Neural progenitor cell (in vitro differentiated cells): ENCODE measurements around the gene CCDC136. TPM values are rescaled to one million over a fixed set of nuclear protein-coding genes. Genes with fewer than 3 reads are reported as not detected.

Experiments
- DNase-seq: peaks from one replicate; pipeline ENCODE4 v3.0.0-alpha.2; 2016; ENCODE audit warnings: low spot score
- H2AFZ ChIP-seq: fragments of 200-600 bp; sonication (generic); replicated peaks from 2 replicates; pipeline ENCODE4 v1.6.1; 2016; ENCODE audit warnings: antibody characterized with exemption
- H3F3A ChIP-seq: fragments of 200-600 bp; sonication (generic); 2 replicates; pipeline ENCODE4 v1.6.1; 2016; ENCODE audit warnings: antibody characterized with exemption, low read depth
- H3K27ac ChIP-seq: fragments of 200-600 bp; sonication (generic); 2 replicates; pipeline ENCODE4 v1.5.1; 2016; ENCODE audit warnings: mild to moderate bottlenecking
- H3K27me3 ChIP-seq: fragments of 200-600 bp; sonication (generic); 2 replicates; pipeline ENCODE4 v1.6.1; 2016; ENCODE audit warnings: mild to moderate bottlenecking, moderate library complexity
- H3K36me3 ChIP-seq: fragments of 200-600 bp; sonication (generic); 2 replicates; pipeline ENCODE4 v1.5.1; 2016
- H3K4me1 ChIP-seq: fragments of 200-600 bp; sonication (generic); 2 replicates; pipeline ENCODE4 v1.6.1; 2016; ENCODE audit warnings: mixed run types
- H3K4me2 ChIP-seq: fragments of 200-600 bp; sonication (generic); 2 replicates; pipeline ENCODE4 v1.6.1; 2016
- H3K4me3 ChIP-seq: fragments of 200-600 bp; sonication (generic); 2 replicates; pipeline ENCODE4 v1.5.1; 2016
- H3K79me2 ChIP-seq: fragments of 200-600 bp; sonication (generic); 2 replicates; pipeline ENCODE4 v1.6.1; 2016; ENCODE audit warnings: low read depth
- H3K9ac ChIP-seq: fragments of 200-600 bp; sonication (generic); 2 replicates; pipeline ENCODE4 v1.6.1; 2016
- H3K9me3 ChIP-seq: fragments of 200-600 bp; sonication (generic); 2 replicates; pipeline ENCODE4 v1.5.1; 2016; ENCODE audit warnings: low read depth
- H4K20me1 ChIP-seq: fragments of 200-600 bp; sonication (generic); 2 replicates; pipeline ENCODE4 v1.6.1; 2016; ENCODE audit warnings: low read depth
- H3K27ac Mint-ChIP-seq: 3 replicates; pipeline ENCODE4 v1.8.0; 2021; ENCODE audit warnings: mixed read lengths
- H3K27me3 Mint-ChIP-seq: 2 replicates; pipeline ENCODE4 v1.8.0; 2022; ENCODE audit warnings: low read depth, mild to moderate bottlenecking, inconsistent platforms, moderate library complexity, mixed read lengths; ENCODE audit not compliant: insufficient read depth
- H3K36me3 Mint-ChIP-seq: 3 replicates; pipeline ENCODE4 v1.8.0; 2021; ENCODE audit warnings: mixed read lengths
- H3K4me1 Mint-ChIP-seq: 3 replicates; pipeline ENCODE4 v1.8.0; 2021; ENCODE audit warnings: mixed read lengths
- H3K4me3 Mint-ChIP-seq: 3 replicates; pipeline ENCODE4 v1.8.0; 2021; ENCODE audit warnings: mild to moderate bottlenecking, moderate library complexity, mixed read lengths
- H3K9me3 Mint-ChIP-seq: 3 replicates; pipeline ENCODE4 v1.8.0; 2020; ENCODE audit warnings: mixed read lengths
- CTCF ChIP-seq: fragments of 200-600 bp; sonication (generic); IDR thresholded peaks from 2 replicates; pipeline ENCODE4 v1.5.1; 2017; ENCODE audit warnings: antibody characterized with exemption, mild to moderate bottlenecking
- EZH2 ChIP-seq: fragments of 200-600 bp; sonication (generic); IDR thresholded peaks from 2 replicates; pipeline ENCODE4 v1.6.1; 2017; ENCODE audit warnings: antibody characterized with exemption, mild to moderate bottlenecking, moderate library complexity
- EZH2phosphoT487 ChIP-seq: fragments of 200-600 bp; sonication (generic); IDR thresholded peaks from 2 replicates; pipeline ENCODE4 v1.6.1; 2017; ENCODE audit warnings: antibody characterized with exemption
- total RNA-seq: library from RNA; depleted of rRNA; stranded (reverse); fragments of >200 nt; gene quantifications from 2 replicates; pipeline ENCODE4 v1.2.3, GENCODE V29; 2015; ENCODE audit warnings: low replicate concordance

The CCDC136 gene
- total RNA-seq, 1 donor from 2014 or later = 93.6 TPM

- Histone ChIP-seq H3K79me2 (no peaks in the 10 kb centered on the region), H3K27me3 (no peaks in the 10 kb centered on the region), H3F3A (peaks cover 20% of the 10 kb centered on the region), H3K4me1 (peaks cover 27% of the 10 kb centered on the region), H3K9me3 (no peaks in the 10 kb centered on the region), H3K9ac (no peak overlapping the region), H3K4me2 (no peak overlapping the region), H3K4me3 (no peak overlapping the region), H3K36me3 (no peaks in the 10 kb centered on the region), H2AFZ (no peak overlapping the region), H4K20me1 (peaks cover 17% of the 10 kb centered on the region), H3K27ac (no peak overlapping the region)
- Mint-ChIP-seq H3K9me3 (no peaks in the 10 kb centered on the region), H3K27ac (no peak overlapping the region), H3K4me1 (no peaks in the 10 kb centered on the region), H3K36me3 (peaks cover 6% of the 10 kb centered on the region), H3K4me3 (no peak overlapping the region), H3K27me3 (no peaks in the 10 kb centered on the region)
- no peak for DNase-seq
- no peak for TF ChIP-seq EZH2phosphoT487
- TF ChIP-seq EZH2 = no peak
- no peak for TF ChIP-seq CTCF
These were observed 23.6 kb downstream of the CCDC136 start for GRCh38 chr7:128815289-128815942.

GRCh38 chr7:128818694-128819093 lies 26.9 kb downstream of the CCDC136 start:
- Histone ChIP-seq H3K27ac (no peak overlapping the region), H3K4me1 (peaks cover 12% of the 10 kb centered on the region), H4K20me1 (no peaks in the 10 kb centered on the region), H3K9ac (no peak overlapping the region), H3K4me2 (no peak overlapping the region), H3F3A (peaks cover 5% of the 10 kb centered on the region), H3K9me3 (no peaks in the 10 kb centered on the region), H3K4me3 (no peak overlapping the region), H3K36me3 (no peaks in the 10 kb centered on the region), H3K79me2 (no peaks in the 10 kb centered on the region), H2AFZ (no peak overlapping the region), H3K27me3 (no peaks in the 10 kb centered on the region)
- no peaks in the 10 kb centered on the region for H3K27me3 Mint-ChIP-seq
- DNase-seq = no peak
- TF ChIP-seq EZH2 = no peak
- no peak for TF ChIP-seq EZH2phosphoT487
- no peak for TF ChIP-seq CTCF
- H3K4me1 Mint-ChIP-seq = no peaks in the 10 kb centered on the region
- H3K27ac Mint-ChIP-seq = no peak overlapping the region
- no peaks in the 10 kb centered on the region for H3K9me3 Mint-ChIP-seq
- H3K4me3 Mint-ChIP-seq = no peak overlapping the region
- H3K36me3 Mint-ChIP-seq = peaks cover 6% of the 10 kb centered on the region

GRCh38 chr7:128821724-128822123 lies 30.0 kb downstream of the CCDC136 start:
- TF ChIP-seq CTCF (no peak), EZH2 (no peak), EZH2phosphoT487 (no peak)
- H3K4me1 Mint-ChIP-seq = no peaks in the 10 kb centered on the region
- H3K36me3 ChIP-seq = no peaks in the 10 kb centered on the region
- H3K27me3 Mint-ChIP-seq = peaks cover 2% of the 10 kb centered on the region
- H3K36me3 Mint-ChIP-seq = no peaks in the 10 kb centered on the region
- no peaks in the 10 kb centered on the region for H3K27me3 ChIP-seq
- no peaks in the 10 kb centered on the region for H3K9me3 ChIP-seq
- no peaks in the 10 kb centered on the region for H3K4me1 ChIP-seq
- no peak overlapping the region for H3K4me3 Mint-ChIP-seq
- no peak for DNase-seq
- H2AFZ ChIP-seq = no peak overlapping the region
- no peak overlapping the region for H3K27ac Mint-ChIP-seq
- no peaks in the 10 kb centered on the region for H4K20me1 ChIP-seq
- H3F3A ChIP-seq = peaks cover 5% of the 10 kb centered on the region
- H3K79me2 ChIP-seq = no peaks in the 10 kb centered on the region
- no peak overlapping the region for H3K4me3 ChIP-seq
- no peak overlapping the region for H3K4me2 ChIP-seq
- no peaks in the 10 kb centered on the region for H3K9me3 Mint-ChIP-seq
- no peak overlapping the region for H3K9ac ChIP-seq
- H3K27ac ChIP-seq = no peak overlapping the region
